Testis (tissue), 3 donors: ENCODE results near the gene SMIM10L2A. TPM values are rescaled to one million over a fixed set of nuclear protein-coding genes. Genes with fewer than 3 reads are reported as not detected.

Source experiments
- DNase-seq: peaks from one replicate; pipeline ENCODE4 v3.0.0-alpha.2; 2019
- H3K27ac ChIP-seq, 2 donors: fragments of 200-600 bp; sonication (generic); one replicate each; pipeline ENCODE4 v1.5.1; 2019
- H3K27me3 ChIP-seq: fragments of 200-600 bp; sonication (generic); one replicate; pipeline ENCODE4 v1.5.1; 2019
- H3K36me3 ChIP-seq: fragments of 200-600 bp; sonication (generic); one replicate; pipeline ENCODE4 v1.5.1; 2017; ENCODE audit warnings: low read depth; ENCODE audit errors: missing control alignments
- H3K4me1 ChIP-seq: fragments of 200-600 bp; sonication (generic); one replicate; pipeline ENCODE4 v1.5.1; 2019
- H3K4me3 ChIP-seq, 2 donors: fragments of 200-600 bp; sonication (generic); one replicate each; pipeline ENCODE4 v1.5.1; 2017 to 2019
- H3K9me3 ChIP-seq: fragments of 200-600 bp; sonication (generic); one replicate; pipeline ENCODE4 v1.5.1; 2017
- POLR2A ChIP-seq: fragments of 450-650 bp; IDR thresholded peaks from one replicate; pipeline ENCODE4 v1.6.1; 2017; ENCODE audit warnings: antibody characterized with exemption, mild to moderate bottlenecking, moderate library complexity
- WGBS, 2 donors: methylation state at CpG; one replicate each; pipeline ENCODE4 v1.1.5; 2018; 5-methylcytosine and 5-hydroxymethylcytosine counted together
- intact Hi-C: fragments of 100-400 bp; cut with DNase I; formaldehyde crosslinking; loops from one replicate; pipeline ENCODE4 v1.15.1; 2023; ENCODE audit warnings: low total_unique reads
- polyA plus RNA-seq: library from polyadenylated mRNA; stranded (reverse); fragments of 350-450 nt; fragmentation: Illumina TruSeq; extraction: RNeasy Lipid Tissue Mini Kit (QIAGEN cat#74804); gene quantifications from one replicate; pipeline ENCODE4 v1.2.3, GENCODE V29; 2014; ENCODE audit warnings: low read depth, low replicate concordance; ENCODE audit not compliant: insufficient read depth
- total RNA-seq, 2 donors: library from RNA; depleted of rRNA; stranded (reverse); fragments of >200 nt; gene quantifications; one replicate each; pipeline ENCODE4 v1.2.3, GENCODE V29; 2016
- TF ChIP-seq, protein P1 (sequence below), 3 experiments: fragments of 450-650 bp in 2 of 3; fragments of 200-600 bp in 1 of 3; sonication (generic) in 1 of 3; IDR thresholded peaks; one replicate each; pipeline ENCODE4 v1.5.1; 2016 to 2019; ENCODE audit warnings: antibody characterized with exemption in 3 of 3, mild to moderate bottlenecking in 2 of 3, moderate library complexity in 1 of 3

The SMIM10L2A gene
- total and polyA plus RNA-seq, 3 donors from 2014 or later, result 15.0 to 28.0 (median 20.5) TPM

DNA sequence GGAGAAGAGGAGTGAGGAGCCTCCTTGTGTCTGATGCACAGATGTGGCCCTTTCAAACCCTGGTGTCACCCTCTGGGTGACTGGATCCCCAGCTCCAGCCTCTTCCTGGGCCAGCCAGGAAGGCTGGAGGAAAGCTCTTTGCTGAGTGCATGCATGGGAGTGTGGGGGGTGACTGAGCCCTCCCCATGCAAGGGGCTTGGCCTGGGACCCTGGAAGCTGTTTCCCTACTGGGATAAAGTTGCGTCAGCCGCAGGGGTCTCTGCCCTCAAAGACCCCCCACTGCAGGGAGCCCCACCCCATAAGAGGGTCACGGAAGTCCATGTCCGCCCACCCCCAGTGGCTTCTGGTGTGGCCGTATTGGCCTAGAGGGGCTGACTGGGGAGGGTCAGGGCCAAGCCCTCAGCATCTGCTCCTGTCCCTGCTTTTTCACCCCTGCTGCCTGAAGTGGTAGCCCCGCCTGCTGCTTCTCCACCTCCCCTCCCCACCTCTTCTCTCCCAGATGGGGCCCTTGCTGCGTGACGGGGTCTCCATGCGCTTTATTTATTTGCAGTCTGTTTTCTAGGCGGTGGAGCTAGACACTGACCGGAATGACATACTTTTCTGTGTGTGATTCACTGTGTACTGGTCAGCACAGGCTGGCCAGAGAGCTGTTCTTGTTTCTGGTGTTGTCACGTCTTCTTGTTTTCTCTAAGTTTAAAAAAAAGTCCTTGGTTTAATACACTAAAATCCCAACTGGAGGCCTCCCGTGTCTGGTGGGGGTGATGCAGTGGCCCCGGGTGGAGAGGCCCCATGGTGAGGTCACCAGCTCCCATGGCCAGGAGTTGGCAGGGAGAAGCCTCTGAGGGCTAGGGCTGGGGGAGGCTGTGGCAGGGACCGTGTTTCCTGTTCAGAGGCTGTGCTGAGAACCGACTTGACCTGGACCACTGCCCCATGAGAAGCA lies 3.6 kb downstream of the SMIM10L2A start:
- H3K9me3 ChIP-seq, result no peaks in the 10 kb centered on the region
- H3K4me3 ChIP-seq, result no peak overlapping the region
- H3K27me3 ChIP-seq, result no peaks in the 10 kb centered on the region
- H3K36me3 ChIP-seq, result no peaks in the 10 kb centered on the region
- WGBS, 2 donors, result 34 to 42% methylated on average over 7 to 15 of the region's 16 CpGs
- H3K27ac ChIP-seq, result no peak overlapping the region
- no peak for DNase-seq
- H3K4me1 ChIP-seq, result no peaks in the 10 kb centered on the region
- intact Hi-C loops, result no loop called here
- TF ChIP-seq POLR2A, result no peak
- TF ChIP-seq, protein P1, sequence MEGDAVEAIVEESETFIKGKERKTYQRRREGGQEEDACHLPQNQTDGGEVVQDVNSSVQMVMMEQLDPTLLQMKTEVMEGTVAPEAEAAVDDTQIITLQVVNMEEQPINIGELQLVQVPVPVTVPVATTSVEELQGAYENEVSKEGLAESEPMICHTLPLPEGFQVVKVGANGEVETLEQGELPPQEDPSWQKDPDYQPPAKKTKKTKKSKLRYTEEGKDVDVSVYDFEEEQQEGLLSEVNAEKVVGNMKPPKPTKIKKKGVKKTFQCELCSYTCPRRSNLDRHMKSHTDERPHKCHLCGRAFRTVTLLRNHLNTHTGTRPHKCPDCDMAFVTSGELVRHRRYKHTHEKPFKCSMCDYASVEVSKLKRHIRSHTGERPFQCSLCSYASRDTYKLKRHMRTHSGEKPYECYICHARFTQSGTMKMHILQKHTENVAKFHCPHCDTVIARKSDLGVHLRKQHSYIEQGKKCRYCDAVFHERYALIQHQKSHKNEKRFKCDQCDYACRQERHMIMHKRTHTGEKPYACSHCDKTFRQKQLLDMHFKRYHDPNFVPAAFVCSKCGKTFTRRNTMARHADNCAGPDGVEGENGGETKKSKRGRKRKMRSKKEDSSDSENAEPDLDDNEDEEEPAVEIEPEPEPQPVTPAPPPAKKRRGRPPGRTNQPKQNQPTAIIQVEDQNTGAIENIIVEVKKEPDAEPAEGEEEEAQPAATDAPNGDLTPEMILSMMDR (IDR thresholded peaks at IDR 0.05), result no peak

DNA sequence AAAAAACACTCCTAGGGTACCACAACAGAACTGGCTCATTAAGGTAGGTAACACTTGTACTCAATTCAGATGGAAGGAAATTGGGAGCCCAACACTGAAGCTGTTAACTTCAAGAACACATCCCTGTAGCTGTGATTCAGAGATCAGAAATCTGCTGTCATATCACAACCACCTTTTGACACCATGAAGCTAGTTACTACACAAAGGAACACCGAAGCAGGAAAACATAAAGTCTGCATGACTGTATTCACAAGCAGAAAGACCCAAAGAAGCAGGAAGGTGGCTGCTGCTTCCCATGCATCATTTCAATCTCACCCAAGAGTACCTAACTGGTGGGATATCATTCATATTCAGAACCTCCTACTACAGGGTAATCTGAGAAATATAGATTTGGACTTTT lies 7.7 kb downstream of the SMIM10L2A start:
- H3K27ac ChIP-seq, result no peak overlapping the region
- intact Hi-C loops, result no loop called here
- DNase-seq, result no peak
- H3K27me3 ChIP-seq, result no peaks in the 10 kb centered on the region
- no peak overlapping the region for H3K4me3 ChIP-seq
- H3K36me3 ChIP-seq, result no peaks in the 10 kb centered on the region
- no peaks in the 10 kb centered on the region for H3K4me1 ChIP-seq
- H3K9me3 ChIP-seq, result no peaks in the 10 kb centered on the region
- TF ChIP-seq, protein P1 (IDR thresholded peaks at IDR 0.05), result no peak
- TF ChIP-seq POLR2A, result no peak
- 100% methylated on average over 1 of the region's 1 CpG for WGBS, 2 donors

DNA sequence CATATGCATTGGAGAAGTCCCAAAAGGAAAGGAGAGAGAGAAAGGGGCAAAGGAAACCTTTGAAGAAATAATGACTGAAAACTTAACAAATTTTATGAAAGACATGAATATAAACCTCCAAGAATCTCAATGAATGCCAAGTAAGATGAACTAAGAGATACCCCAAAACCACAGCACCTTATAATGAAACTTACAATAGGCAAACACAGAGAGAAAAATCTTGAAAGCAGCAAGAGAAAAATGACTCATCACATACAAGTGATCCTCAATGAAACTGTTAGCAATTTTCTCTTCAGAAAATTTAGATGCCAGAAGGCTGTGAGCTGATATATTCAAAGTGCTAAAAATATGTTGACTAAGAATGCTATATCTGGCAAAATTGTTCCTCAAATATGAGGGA lies 10.1 kb downstream of the SMIM10L2A start:
- no peak for TF ChIP-seq POLR2A
- TF ChIP-seq, protein P1 (IDR thresholded peaks at IDR 0.05), result no peak
- Histone ChIP-seq H3K36me3 (no peaks in the 10 kb centered on the region), H3K27me3 (no peaks in the 10 kb centered on the region), H3K27ac (no peak overlapping the region), H3K4me3 (no peak overlapping the region), H3K9me3 (no peaks in the 10 kb centered on the region), H3K4me1 (no peaks in the 10 kb centered on the region)
- DNase-seq, result no peak
- intact Hi-C loops, result no loop called here

DNA sequence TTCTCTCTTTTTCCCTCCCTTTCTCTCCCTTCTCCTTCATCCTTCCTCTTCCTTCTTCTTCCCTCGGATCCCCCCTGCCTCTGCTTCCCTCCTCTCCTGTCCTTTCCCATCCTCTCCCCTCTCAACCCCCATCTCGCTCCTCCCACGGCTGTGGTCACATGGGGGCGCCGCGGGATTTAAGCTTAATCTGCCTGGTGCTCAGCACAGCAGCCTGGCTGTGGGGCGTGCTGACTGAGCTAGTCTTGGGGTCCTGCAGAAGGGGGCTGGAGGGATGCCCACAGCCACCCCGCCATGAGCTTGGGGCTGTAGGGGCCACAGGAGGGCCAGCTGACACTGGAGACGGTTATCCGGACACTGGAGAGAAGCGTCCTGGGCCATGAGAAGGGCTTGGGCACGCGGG lies 10.7 kb downstream of the SMIM10L2A start:
- intact Hi-C loops, result no loop called here
- no peak overlapping the region for H3K4me3 ChIP-seq
- no peaks in the 10 kb centered on the region for H3K36me3 ChIP-seq
- 47 to 63% methylated on average over 4 to 12 of the region's 13 CpGs for WGBS, 2 donors
- DNase-seq, result no peak
- no peak overlapping the region for H3K27ac ChIP-seq
- H3K9me3 ChIP-seq, result no peaks in the 10 kb centered on the region
- H3K4me1 ChIP-seq, result no peaks in the 10 kb centered on the region
- no peaks in the 10 kb centered on the region for H3K27me3 ChIP-seq
- TF ChIP-seq, protein P1 (IDR thresholded peaks at IDR 0.05), result no peak
- no peak for TF ChIP-seq POLR2A
